HEK293 (cell line): ENCODE data around the gene PIP4K2A.

Source experiments
- CTCF ChIA-PET: fragments of 350-600 bp; formaldehyde crosslinking; extraction: SDS; loops from one replicate; lab custom pipeline; 2021; ENCODE audit warnings: antibody characterized with exemption; lab: Yijun Ruan, JAX
- POLR2A ChIA-PET: fragments of 300-600 bp; formaldehyde crosslinking; extraction: SDS; loops from one replicate; lab custom pipeline; 2020; ENCODE audit warnings: antibody characterized with exemption, inconsistent platforms; lab: Yijun Ruan, JAX
- H3K27ac ChIP-seq: fragments of 200-500 bp; sonication (Bioruptor generic); 2 replicates; pipeline ENCODE4 v1.5.1; 2014; ENCODE audit warnings: low read depth, low read length, control low read depth, inconsistent platforms; ENCODE audit errors: extremely low read depth
- H3K36me3 ChIP-seq, 2 experiments: fragments of 200-500 bp in 1 of 2; sonication (Bioruptor generic) in 1 of 2; 1 replicate in 1 of 2; 2 replicates in 1 of 2; pipeline ENCODE4 v1.5.1; 2014 to 2017; ENCODE audit warnings: inconsistent platforms in 2 of 2, low read length in 2 of 2; ENCODE audit not compliant: control insufficient read depth in 2 of 2, insufficient read depth in 1 of 2
- H3K4me1 ChIP-seq: fragments of 200-500 bp; sonication (Bioruptor generic); 2 replicates; pipeline ENCODE4 v1.5.1; 2014; ENCODE audit warnings: mild to moderate bottlenecking, low read length, inconsistent platforms; ENCODE audit not compliant: control insufficient read depth, insufficient read depth
- H3K4me3 ChIP-seq: 2 replicates; pipeline ENCODE4 v1.5.1; 2011; ENCODE audit warnings: low read depth, mild to moderate bottlenecking, control low read depth, low read length, moderate library complexity
- H3K9me3 ChIP-seq: fragments of 200-500 bp; sonication (Bioruptor generic); 2 replicates; pipeline ENCODE4 v1.5.1; 2014; ENCODE audit warnings: low read depth, low read length, inconsistent platforms; ENCODE audit not compliant: control insufficient read depth, insufficient read depth
- ATF2 ChIP-seq: fragments of 450-650 bp; formaldehyde crosslinking; IDR thresholded peaks from 2 replicates; pipeline ENCODE4 v1.5.1; 2016; ENCODE audit warnings: missing biosample characterization, missing genetic modification characterization, low read depth
- EGR2 ChIP-seq: fragments of 450-650 bp; formaldehyde crosslinking; IDR thresholded peaks from 2 replicates; pipeline ENCODE4 v1.5.1; 2016; ENCODE audit warnings: low read depth, missing biosample characterization, missing genetic modification characterization
- GFI1B ChIP-seq: fragments of 450-650 bp; formaldehyde crosslinking; IDR thresholded peaks from 2 replicates; pipeline ENCODE4 v1.5.1; 2016; ENCODE audit warnings: missing biosample characterization, missing genetic modification characterization
- KLF7 ChIP-seq: fragments of 450-650 bp; formaldehyde crosslinking; IDR thresholded peaks from 2 replicates; pipeline ENCODE4 v1.5.1; 2016; ENCODE audit warnings: missing biosample characterization, missing genetic modification characterization, borderline replicate concordance
- OSR2 ChIP-seq: fragments of 450-650 bp; formaldehyde crosslinking; IDR thresholded peaks from 2 replicates; pipeline ENCODE4 v1.5.1; 2016; ENCODE audit warnings: missing biosample characterization, missing genetic modification characterization
- PRDM4 ChIP-seq: fragments of 450-650 bp; formaldehyde crosslinking; IDR thresholded peaks from 2 replicates; pipeline ENCODE4 v1.5.1; 2017; ENCODE audit warnings: missing biosample characterization, missing genetic modification characterization
- WT1 ChIP-seq: fragments of 450-650 bp; formaldehyde crosslinking; IDR thresholded peaks from 2 replicates; pipeline ENCODE4 v1.5.1; 2016; ENCODE audit warnings: missing biosample characterization, missing genetic modification characterization
- ZBTB7A ChIP-seq: fragments of 450-650 bp; formaldehyde crosslinking; IDR thresholded peaks from 2 replicates; pipeline ENCODE4 v1.5.1; 2016; ENCODE audit warnings: low read depth, missing biosample characterization, missing genetic modification characterization
- ZBTB8A ChIP-seq: fragments of 450-650 bp; formaldehyde crosslinking; IDR thresholded peaks from 2 replicates; pipeline ENCODE4 v1.5.1; 2016; ENCODE audit warnings: missing biosample characterization, missing genetic modification characterization
- ZFHX2 ChIP-seq: fragments of 450-650 bp; formaldehyde crosslinking; conservative IDR thresholded peaks from 2 replicates; pipeline ENCODE4 v1.5.1; 2016; ENCODE audit warnings: missing biosample characterization, missing genetic modification characterization
- ZNF10 ChIP-seq: fragments of 450-650 bp; formaldehyde crosslinking; IDR thresholded peaks from 2 replicates; pipeline ENCODE4 v1.5.1; 2017; ENCODE audit warnings: missing biosample characterization, missing genetic modification characterization
- ZNF140 ChIP-seq: fragments of 450-650 bp; formaldehyde crosslinking; IDR thresholded peaks from 2 replicates; pipeline ENCODE4 v1.5.1; 2016; ENCODE audit warnings: missing biosample characterization, missing genetic modification characterization
- ZNF16 ChIP-seq: fragments of 450-650 bp; formaldehyde crosslinking; IDR thresholded peaks from 2 replicates; pipeline ENCODE4 v1.5.1; 2016; ENCODE audit warnings: low read depth, missing biosample characterization, missing genetic modification characterization
- ZNF175 ChIP-seq: fragments of 450-650 bp; formaldehyde crosslinking; IDR thresholded peaks from 2 replicates; pipeline ENCODE4 v1.5.1; 2016; ENCODE audit warnings: missing biosample characterization, missing genetic modification characterization
- ZNF350 ChIP-seq: fragments of 450-650 bp; formaldehyde crosslinking; IDR thresholded peaks from 2 replicates; pipeline ENCODE4 v1.5.0; 2017; ENCODE audit warnings: missing biosample characterization, mild to moderate bottlenecking, missing genetic modification characterization
- ZNF48 ChIP-seq: fragments of 450-650 bp; formaldehyde crosslinking; IDR thresholded peaks from 2 replicates; pipeline ENCODE4 v1.5.1; 2016; ENCODE audit warnings: missing biosample characterization, missing genetic modification characterization
- ZNF510 ChIP-seq: fragments of 450-650 bp; formaldehyde crosslinking; IDR thresholded peaks from 2 replicates; pipeline ENCODE4 v1.5.1; 2018; ENCODE audit warnings: mild to moderate bottlenecking, missing genetic modification characterization, missing biosample characterization; ENCODE audit not compliant: insufficient replicate concordance
- ZNF600 ChIP-seq: fragments of 450-650 bp; formaldehyde crosslinking; IDR thresholded peaks from 2 replicates; pipeline ENCODE4 v1.5.1; 2016; ENCODE audit warnings: missing biosample characterization, missing genetic modification characterization
- ZNF610 ChIP-seq: fragments of 450-650 bp; formaldehyde crosslinking; IDR thresholded peaks from 2 replicates; pipeline ENCODE4 v1.5.1; 2016; ENCODE audit warnings: missing biosample characterization, missing genetic modification characterization, borderline replicate concordance
- ZNF704 ChIP-seq: fragments of 450-650 bp; formaldehyde crosslinking; IDR thresholded peaks from 2 replicates; pipeline ENCODE4 v1.5.1; 2016; ENCODE audit warnings: missing biosample characterization, missing genetic modification characterization
- ZNF792 ChIP-seq: fragments of 450-650 bp; formaldehyde crosslinking; IDR thresholded peaks from 2 replicates; pipeline ENCODE4 v1.5.1; 2016; ENCODE audit warnings: missing biosample characterization, missing genetic modification characterization
- ZNF830 ChIP-seq: fragments of 450-650 bp; IDR thresholded peaks from 2 replicates; pipeline ENCODE4 v1.5.0; 2018; ENCODE audit warnings: missing biosample characterization, missing genetic modification characterization, low read depth, mild to moderate bottlenecking, moderate library complexity
- ZSCAN23 ChIP-seq: fragments of 450-650 bp; formaldehyde crosslinking; IDR thresholded peaks from 2 replicates; pipeline ENCODE4 v1.5.1; 2016; ENCODE audit warnings: missing biosample characterization, missing genetic modification characterization
- TF ChIP-seq, protein P1 (sequence below): fragments of 450-650 bp; formaldehyde crosslinking; IDR thresholded peaks from 2 replicates; pipeline ENCODE4 v1.5.1; 2016; ENCODE audit warnings: missing biosample characterization, missing genetic modification characterization

The PIP4K2A gene

DNA sequence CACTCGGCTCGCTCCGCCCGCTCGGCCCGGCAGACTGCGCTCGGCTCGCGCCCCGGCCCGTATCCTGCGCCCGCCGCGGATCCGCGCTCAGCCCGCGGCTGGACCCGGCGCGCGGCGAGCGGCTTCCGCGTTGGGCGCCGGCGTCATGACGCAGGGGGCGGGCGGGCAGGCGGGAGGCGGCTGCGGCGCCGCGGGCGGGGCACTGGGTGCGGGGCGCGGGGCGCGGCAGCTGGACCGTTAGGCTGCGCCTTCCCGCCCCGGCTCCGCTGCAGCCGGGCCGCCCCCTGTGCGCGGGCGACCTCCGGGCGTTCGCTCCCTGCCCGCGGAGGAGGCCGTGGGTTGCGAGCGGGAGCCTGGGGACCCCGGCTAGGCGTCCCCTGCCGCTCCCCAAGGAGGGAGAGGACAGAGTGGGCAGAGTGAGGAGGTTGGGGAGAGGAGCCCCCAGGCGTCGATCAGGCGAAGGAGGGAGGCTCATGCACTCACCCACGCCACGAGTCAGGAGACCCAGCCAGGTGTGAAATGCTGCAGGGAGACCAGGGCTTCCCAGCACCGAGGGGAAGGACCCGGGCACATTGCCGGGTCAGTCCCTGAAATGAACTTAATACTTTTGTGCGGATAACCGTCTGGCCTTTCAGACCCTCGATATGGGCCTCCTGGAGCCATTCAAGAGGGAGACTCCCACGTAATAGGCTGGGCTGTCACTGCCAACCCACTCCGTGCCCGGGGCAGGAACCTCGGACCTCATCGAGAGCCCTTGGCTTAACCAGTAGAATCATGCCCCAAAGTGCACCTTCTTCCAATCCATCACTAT, at the start of gene PIP4K2A (continued):
- TF ChIP-seq ZBTB8A (tag by site-specific recombination) = peak; percentile 81
- TF ChIP-seq ZNF175 (tag by site-specific recombination) = no peak
- TF ChIP-seq KLF7 (tag by site-specific recombination) = 0 out of 2 replicates have a peak, but pooled peaks have one; percentile 32
- peak; percentile 96 for TF ChIP-seq ZFHX2 (tag by site-specific recombination)
- TF ChIP-seq OSR2 (tag by site-specific recombination) = no peak
- TF ChIP-seq ZNF510 (tag by site-specific recombination) = no peak
- no peak for TF ChIP-seq ZBTB7A (tag by site-specific recombination)
- TF ChIP-seq, protein P1, sequence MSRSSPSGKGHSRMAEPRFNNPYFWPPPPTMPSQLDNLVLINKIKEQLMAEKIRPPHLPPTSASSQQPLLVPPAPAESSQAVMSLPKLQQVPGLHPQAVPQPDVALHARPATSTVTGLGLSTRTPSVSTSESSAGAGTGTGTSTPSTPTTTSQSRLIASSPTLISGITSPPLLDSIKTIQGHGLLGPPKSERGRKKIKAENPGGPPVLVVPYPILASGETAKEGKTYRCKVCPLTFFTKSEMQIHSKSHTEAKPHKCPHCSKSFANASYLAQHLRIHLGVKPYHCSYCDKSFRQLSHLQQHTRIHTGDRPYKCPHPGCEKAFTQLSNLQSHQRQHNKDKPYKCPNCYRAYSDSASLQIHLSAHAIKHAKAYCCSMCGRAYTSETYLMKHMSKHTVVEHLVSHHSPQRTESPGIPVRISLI (tag by site-specific recombination) = no peak
- no peak for TF ChIP-seq ZNF600 (tag by site-specific recombination)
- TF ChIP-seq ZNF10 (tag by site-specific recombination) = peak; percentile 89
- TF ChIP-seq ZNF350 (tag by site-specific recombination) = no peak
- TF ChIP-seq ZNF610 (tag by site-specific recombination) = no peak
- TF ChIP-seq EGR2 (tag by site-specific recombination) = peak; percentile 79
- TF ChIP-seq ZSCAN23 (tag by site-specific recombination) = no peak
- no peak for TF ChIP-seq ZNF140 (tag by site-specific recombination)
- no peak for TF ChIP-seq ATF2 (tag by site-specific recombination)
- TF ChIP-seq PRDM4 (tag by site-specific recombination) = no peak
- no peak for TF ChIP-seq ZNF792
- no peak for TF ChIP-seq ZNF830 (tag by site-specific recombination)

- TF ChIP-seq ZNF704 (tag by site-specific recombination) (no peak), ATF2 (tag by site-specific recombination) (peak; percentile 42; the same call in 1 of the 2 replicates), GFI1B (tag by site-specific recombination) (no peak), ZNF48 (tag by site-specific recombination) (no peak), WT1 (tag by site-specific recombination) (no peak), ZNF16 (tag by site-specific recombination) (no peak)
- POLR2A ChIA-PET = no interaction called here
- CTCF ChIA-PET = interaction anchor here (0.7 kb wide), 2 partner anchors 12 to 225 kb away, joined by 3 read pairs; no protein-coding TSS in a partner anchor
- Histone ChIP-seq H3K36me3 (no peaks in the 10 kb centered on the region), H3K4me1 (no peaks in the 10 kb centered on the region), H3K9me3 (no peaks in the 10 kb centered on the region), H3K27ac (no peak overlapping the region), H3K4me3 (no peak overlapping the region)
These were observed 47.3 kb upstream of the PIP4K2A start for GRCh38 chr10:22761569-22762220.
